Measurements from ENCODE around the gene DISC1.
"Not testable (repeated sequence)": the region's sequence is repeated elsewhere in the genome, so short reads cannot be mapped to it uniquely, and the experiment has no call there.

The DISC1 gene

GRCh38 chr1:231887166-231887565, 260.6 kb downstream of the DISC1 start:
- no peak for DNase-seq (ENCODE audit: low read depth, low spot score)

DNA sequence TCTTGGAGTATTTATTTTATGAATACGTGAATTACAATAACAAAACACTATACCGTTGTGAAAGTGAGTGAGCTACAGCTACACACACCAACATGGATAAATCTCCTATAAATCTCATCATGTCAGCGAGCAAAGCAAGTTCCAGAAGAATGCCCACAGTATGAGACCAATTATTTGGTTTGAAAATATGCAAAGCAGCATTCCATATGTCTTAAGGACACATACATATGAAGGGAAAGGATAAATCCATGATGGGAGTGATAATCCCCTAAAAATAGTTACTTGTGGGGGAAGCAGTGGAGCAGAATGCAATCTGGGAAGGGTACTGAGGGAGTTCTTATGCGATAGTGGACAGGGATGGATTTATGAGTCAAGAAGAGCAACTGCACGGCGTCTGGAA, 261.3 kb downstream of the DISC1 start:
- no peak for DNase-seq (ENCODE audit: low read depth, low spot score)

DNA sequence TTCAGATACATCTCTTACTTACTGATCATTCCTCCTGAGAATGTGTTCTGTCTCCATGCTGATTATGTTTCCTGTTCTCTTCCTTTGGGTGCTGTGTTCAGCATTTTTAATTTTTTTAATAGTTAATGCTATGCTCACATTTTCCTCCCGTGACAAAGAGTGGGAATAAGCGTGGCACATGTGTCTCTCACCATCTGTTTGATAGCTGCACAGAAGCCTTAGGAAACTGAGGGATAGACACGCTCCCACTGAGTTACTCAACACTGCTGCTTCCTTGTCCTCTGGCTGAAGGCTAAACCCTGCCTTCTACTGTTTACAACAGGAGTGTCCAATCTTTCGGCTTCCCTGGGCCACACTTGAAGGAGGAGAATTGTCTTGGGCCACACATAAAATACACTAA, 264.2 kb downstream of the DISC1 start:
- no peak for DNase-seq (ENCODE audit: low read depth, low spot score)

GRCh38 chr1:231893400-231894102, 267.0 kb downstream of the DISC1 start:
- DNase-seq (ENCODE audit: low read depth, low spot score) = no peak

DNA sequence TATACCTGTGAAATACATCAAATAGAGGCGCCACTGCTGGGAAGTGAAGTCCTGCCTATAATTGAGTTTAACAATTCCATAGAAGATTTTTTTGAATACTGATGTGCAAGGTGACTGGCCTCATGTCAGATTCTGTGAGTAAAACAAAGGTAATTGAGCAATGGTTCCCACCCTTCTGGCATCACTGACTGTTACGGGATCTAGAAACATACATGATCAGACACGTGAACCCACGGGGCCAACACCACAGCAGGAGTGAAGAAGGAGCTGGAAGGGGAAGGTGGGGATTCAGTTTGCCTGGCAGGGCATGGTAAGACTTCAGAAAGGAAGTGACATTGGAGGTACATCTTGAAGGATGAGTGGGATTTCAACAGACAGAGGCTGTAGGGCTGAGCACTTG, 270.2 kb downstream of the DISC1 start:
- DNase-seq (ENCODE audit: low read depth, low spot score) = no peak

- DNase-seq (ENCODE audit: low read depth, low spot score) = no peak
These were observed 272.5 kb downstream of the DISC1 start for GRCh38 chr1:231899046-231899445.

DNA sequence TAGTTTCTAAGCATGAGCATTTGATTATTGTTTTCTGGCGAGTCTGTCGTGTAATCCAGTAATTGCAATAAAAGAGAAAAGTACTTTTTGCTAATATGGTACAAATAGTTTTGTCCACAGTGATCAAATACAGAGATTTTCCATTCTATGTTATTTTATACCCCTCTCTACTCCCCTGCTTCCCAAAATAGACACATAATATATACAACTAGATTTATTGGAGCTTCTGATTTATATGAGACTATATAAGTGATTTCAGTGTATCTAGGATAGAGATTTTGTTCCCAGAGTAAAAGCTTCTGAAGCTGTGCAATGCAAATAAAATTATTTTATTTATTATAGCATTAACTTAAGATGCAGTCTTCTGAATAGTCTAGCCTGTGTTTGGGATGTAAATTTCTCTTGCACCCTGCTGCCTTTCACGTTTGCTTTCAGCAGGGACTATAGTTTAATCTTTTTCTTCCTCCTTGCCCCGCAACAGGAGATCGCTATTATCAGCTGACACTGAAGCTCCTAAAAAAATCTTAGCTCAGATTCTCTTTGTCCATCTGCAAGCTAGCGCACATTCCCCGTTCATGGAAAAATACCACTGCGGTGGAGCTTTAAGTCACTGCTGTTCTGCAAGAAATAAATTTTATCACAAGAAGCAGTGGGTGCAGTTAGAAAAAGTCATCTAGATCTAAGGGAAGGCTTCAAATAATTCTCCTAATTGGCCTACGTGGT, 273.3 kb downstream of the DISC1 start:
- DNase-seq (ENCODE audit: low read depth, low spot score) = no peak

GRCh38 chr1:231903586-231904081, 277.0 kb downstream of the DISC1 start:
- DNase-seq (ENCODE audit: low read depth, low spot score) = no peak

- not testable (repeated sequence) for DNase-seq (ENCODE audit: low read depth, low spot score)
These were observed 280.7 kb downstream of the DISC1 start for GRCh38 chr1:231907310-231907709.

- DNase-seq (ENCODE audit: low read depth, low spot score) = no peak
These were observed 286.9 kb downstream of the DISC1 start for GRCh38 chr1:231913493-231913892.

GRCh38 chr1:231918239-231919015, 291.8 kb downstream of the DISC1 start:
- no peak for DNase-seq (ENCODE audit: low read depth, low spot score)

- DNase-seq (ENCODE audit: low read depth, low spot score) = no peak
These were observed 292.8 kb downstream of the DISC1 start for GRCh38 chr1:231919239-231919885.

- DNase-seq (ENCODE audit: low read depth, low spot score) = no peak
These were observed 293.3 kb downstream of the DISC1 start for GRCh38 chr1:231919886-231920285.

DNA sequence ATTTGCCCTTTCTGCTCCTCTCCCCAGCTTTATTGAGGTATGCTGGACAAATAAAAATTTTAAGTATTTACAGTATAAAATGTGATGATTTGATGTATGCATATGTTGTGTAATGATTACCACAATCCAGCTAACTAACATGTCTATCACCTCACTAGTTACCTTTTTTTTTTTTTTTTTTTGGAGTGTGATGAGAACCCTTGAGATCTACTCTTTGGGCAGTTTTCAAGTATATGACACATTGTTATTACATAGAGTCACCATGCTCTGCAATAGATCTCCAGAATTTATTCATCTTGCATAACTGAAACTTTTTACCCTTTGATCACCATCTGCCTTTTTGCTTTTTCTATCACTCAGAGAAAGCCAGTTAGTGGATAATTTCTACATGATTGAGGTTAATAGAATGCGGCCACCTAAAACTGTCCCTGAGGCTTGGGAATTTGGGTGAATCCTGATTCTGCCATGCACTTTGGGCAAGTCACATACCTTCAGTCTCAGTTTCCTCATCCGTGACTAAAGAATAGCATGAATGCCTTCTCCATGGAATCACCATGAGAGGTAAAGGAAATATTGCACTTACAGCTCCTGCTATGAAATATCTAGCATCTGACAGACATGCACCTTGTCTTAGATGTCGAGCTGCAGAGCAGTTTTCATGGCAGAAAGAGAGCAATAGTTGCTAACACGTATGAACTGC, 295.2 kb downstream of the DISC1 start:
- no peak for DNase-seq (ENCODE audit: low read depth, low spot score)

DNA sequence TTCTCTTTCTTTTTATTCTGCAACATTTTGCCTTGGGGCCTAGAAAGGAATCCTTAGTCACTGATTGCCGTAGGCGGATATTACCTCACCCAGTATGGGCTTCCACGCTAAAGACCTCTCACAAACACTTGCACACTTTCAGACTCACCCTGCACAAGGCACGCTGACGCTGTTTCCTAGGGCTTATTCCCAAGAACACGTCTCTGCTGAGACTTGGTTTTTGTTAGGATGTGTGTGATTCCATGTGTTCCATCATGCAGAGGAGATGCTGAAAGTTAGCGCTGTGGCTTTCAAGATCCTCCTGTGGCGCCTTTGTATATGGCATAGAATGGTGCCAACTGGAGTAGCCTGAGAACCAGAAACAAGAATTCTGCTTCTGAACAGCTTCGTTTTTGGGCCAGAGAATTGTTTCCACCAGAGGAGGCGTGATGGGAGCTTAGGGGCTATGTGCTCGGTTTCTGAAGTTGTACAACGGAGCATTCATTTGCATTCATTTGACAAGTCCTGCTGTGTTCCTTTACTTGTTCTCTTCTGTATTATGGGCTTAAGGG, 297.0 kb downstream of the DISC1 start:
- no peak for DNase-seq (ENCODE audit: low read depth, low spot score)

DNA sequence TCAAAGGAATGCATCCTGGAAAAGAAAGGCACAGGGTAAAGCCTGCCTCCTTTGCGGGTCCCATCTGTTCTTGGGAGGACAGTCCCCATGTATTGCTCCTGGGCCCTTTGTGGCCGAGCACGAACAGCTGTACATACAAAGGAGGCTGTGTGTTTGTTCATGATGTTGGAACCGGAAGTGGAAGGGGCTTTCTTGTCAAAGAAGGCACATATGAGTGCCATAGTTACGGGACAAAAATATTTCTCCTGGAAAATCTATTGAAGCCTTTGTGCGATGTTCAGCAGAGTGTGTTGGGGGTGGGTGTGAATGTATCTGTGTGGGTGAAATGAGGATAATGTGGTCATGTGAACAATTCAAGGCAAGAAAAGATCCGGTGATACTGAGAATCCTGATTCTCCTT, 297.6 kb downstream of the DISC1 start:
- no peak for DNase-seq (ENCODE audit: low read depth, low spot score)

- DNase-seq (ENCODE audit: low read depth, low spot score) = no peak
These were observed 299.3 kb downstream of the DISC1 start for GRCh38 chr1:231925864-231926263.

DNA sequence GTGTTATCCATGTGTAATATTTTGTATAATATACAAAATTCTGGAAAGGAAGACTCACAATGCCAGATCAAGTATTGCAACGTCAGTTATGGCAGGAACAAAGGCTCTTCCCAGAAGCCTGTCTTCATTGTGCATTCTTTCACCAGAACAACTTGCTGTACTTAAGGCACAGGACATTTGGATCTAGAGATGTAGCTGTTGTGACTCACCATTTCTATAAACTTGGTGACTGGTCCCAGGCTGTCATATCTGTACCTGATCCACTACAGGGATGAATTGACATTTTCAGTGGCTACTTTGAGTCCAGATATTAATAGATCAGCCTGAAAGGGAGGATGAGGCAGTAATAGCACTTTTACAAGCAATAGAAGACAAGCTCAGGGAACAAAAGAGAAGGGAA, 299.8 kb downstream of the DISC1 start:
- DNase-seq (ENCODE audit: low read depth, low spot score) = no peak

GRCh38 chr1:231926933-231927332, 300.3 kb downstream of the DISC1 start:
- DNase-seq (ENCODE audit: low read depth, low spot score) = no peak

GRCh38 chr1:231927431-231927830, 300.8 kb downstream of the DISC1 start:
- DNase-seq (ENCODE audit: low read depth, low spot score) = no peak

DNA sequence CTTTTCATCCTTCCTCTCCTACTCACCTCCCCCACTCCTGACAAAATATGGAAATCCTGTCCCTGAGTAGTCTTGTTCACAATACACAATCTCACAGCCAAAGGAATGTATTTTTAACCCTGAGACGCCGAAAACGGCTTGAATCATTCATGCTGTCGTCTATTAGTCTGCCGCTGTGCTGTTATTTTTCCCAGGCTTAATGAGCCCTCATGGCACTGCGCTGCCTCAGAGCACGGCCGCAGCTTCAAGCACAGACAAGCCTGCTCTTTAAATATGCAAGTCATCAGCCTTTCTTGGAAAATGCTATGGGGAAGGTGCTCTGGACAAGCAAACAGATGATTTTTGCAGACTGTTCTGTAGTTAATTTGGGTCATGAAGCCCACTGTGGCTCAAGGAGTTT, 302.7 kb downstream of the DISC1 start:
- DNase-seq (ENCODE audit: low read depth, low spot score) = peak; percentile 36

Measured in brain pericyte (primary cell).